CD4-positive, alpha-beta T cell treated with Interleukin-6 at 100 ng/mL for 8 hours (primary cell): ENCODE results near the gene VDAC1.
"Not testable (repeated sequence)": the region's sequence is repeated elsewhere in the genome, so short reads cannot be mapped to it uniquely, and the experiment has no call there.

Experiments used
- DNase-seq: peaks from one replicate; pipeline ENCODE4 v3.0.0-alpha.2; 2020; ENCODE audit warnings: mixed read lengths, low spot score

The VDAC1 gene

DNA sequence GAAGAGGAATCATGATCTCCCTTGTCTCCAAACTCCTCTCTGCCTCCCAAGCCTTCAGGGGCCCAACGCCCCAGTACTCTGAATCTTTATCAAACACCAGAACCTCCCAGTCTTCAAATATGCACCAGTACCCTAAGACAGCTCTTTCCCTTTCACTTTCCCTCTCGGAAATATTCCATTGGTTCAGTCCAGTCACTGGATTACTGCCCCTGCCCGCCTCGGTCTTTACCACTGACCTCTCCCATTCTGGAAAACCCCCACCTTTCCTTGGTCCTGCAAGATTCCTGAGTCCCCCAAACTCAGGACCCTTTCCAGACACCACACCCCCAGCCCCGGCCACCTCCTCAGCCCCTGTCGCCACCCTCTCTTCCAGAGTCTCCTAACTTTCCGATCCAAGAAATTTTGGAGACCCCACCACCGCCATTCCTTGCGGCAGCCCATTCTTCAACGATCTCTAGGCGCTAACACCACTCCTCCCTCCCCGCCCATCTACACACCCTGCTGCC lies 37.0 kb downstream of the VDAC1 start:
- DNase-seq: no peak

DNA sequence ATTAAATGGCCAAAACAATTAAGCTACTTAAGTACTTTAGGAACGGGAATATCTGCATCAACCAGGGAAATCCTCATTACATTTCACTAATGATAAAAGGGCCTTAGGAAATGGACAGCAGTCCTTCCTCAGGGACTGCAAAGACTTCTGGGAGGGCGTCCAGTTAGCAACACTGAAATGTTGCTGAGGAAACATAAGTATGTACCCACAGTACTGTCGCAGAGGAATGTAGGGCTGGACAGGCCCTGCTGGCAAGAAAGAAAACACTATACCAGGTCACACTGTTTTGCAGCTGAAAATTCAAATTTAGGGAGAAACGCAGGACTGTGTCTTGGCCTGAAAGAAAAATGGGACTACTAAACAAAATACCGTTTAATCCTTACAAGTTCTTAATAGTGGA lies 37.7 kb downstream of the VDAC1 start:
- DNase-seq: no peak

DNA sequence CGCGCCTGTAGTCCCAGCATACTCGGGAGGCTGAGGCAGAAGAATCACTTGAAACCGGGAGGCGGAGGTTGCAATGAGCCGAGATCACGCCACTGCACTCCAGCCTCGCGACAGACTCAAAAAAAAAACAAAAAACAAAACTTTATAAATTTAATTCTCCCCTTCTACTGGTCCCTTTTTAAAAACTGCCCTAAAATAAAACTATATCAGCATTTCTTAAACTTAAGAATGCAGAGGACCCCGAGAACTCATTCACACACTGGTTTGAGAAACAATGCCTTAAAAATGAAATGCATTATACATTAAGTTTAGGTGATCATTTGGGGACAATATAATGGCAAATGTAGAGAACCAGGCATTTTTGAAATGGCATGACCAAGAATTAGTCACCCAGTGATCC lies 38.7 kb downstream of the VDAC1 start:
- no peak for DNase-seq

DNA sequence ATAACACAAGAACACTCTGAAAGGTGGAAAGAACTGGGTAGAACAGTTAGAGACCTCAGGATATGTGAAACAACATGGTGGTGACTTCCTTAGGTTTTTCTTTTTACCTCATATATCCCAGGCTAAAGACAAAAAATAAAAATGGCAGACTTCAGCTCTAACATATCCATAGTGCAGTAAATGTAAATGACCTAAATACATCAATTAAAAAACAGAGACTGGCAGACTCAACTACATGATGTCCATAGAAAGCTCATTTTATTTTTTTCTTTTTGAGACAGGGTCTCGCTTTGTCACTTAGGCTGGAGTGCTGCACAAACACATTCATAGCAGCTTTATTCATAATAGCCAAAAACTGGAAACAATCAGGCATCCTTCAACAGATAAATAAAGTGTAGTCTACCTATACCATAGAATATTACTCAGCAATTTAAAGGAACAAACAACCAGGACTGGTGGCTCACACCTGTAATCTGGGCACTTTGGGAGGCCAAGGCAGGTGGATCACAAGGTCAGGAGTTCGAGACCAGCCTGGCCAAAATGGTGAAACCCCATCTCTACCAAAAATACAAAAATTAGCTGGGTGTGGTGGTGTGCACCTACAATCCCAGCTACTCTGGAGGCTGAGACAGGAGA lies 41.2 kb downstream of the VDAC1 start:
- DNase-seq: no peak

DNA sequence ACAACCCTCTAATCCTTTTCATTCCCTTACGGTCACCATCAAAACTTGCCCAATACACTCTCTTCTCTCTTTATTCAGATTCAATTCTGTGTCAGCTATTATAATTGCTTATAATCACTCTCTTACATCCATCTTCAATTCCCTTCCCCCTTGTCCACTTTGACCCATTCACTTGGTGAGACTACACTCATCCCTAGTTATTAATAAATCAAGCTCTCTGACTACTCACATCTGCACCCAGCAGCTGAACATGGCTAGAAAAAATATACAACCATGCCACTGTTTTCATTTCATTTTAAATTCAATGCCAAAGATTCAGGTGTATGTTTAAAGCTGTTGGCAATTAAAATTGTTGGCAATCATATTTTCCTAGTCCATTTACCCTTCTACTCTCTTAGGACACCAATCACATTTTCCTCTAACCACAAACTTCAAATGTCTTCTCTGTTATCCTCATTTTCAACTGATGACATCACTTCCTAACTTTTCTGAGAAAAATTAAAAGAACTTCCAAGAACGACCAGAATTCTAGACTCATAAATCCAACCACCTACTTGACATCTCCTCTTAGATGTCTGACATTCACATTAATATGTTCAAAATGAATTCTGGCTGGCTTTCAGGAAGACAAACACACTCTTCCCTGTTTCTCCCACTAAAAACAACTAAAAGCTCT lies 41.8 kb downstream of the VDAC1 start:
- DNase-seq: no peak

DNA sequence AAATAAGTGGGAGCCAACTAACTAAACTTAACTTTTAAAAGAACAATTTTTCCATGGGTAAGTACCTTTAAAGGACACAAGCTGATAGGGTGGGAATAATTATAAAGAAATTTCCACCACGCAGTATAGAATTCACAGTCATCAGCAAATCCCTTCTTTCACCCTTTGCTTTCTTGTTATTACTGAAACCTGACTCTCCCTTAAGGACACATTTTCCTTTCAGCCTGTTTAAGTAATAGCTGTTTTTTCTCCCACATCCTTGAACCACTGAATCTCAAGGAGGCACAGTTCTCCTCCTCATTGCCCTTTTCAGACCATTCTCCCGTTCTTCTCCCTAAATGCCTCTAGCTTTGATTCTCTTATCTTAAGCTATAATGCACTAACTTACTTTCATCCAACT lies 42.6 kb downstream of the VDAC1 start:
- DNase-seq: no peak

DNA sequence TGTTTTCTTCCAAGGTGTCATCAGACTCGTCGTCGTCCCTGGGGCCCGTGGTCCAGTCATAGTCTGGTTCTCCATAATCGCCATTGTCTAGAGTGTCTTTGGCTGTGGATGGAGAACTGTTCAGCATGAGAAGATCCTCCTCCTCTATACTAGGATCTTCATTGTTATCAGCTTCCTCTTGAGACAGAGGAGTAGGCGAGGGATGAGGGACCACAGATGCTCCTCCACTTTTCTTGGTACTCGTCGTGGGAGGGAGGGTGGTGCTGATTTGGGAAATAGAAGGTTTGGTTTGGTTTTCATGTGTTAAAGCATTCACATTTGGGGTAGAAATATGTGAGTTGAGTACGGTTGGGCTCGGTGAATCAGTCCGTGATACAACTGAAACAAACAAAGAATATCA lies 45.1 kb downstream of the VDAC1 start:
- no peak for DNase-seq

DNA sequence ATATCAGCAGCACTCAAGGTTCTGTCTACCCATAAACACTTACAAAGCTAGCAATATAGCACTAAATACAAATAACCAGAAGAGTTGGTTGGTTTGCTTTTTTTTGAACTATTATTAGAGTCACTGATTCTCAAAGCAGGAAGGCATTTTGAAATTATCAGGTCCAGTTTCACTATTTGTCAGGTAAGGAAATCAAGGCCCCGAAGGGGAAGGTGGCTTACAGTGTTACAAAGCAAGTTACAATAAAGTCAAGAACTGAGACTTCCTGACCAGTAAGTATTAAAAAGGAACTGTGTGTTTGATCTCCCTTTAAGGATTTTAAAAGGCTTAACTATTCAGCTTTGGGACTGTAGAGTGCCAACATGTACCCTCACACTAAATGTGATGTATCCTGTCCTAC lies 47.2 kb downstream of the VDAC1 start:
- DNase-seq: no peak

DNA sequence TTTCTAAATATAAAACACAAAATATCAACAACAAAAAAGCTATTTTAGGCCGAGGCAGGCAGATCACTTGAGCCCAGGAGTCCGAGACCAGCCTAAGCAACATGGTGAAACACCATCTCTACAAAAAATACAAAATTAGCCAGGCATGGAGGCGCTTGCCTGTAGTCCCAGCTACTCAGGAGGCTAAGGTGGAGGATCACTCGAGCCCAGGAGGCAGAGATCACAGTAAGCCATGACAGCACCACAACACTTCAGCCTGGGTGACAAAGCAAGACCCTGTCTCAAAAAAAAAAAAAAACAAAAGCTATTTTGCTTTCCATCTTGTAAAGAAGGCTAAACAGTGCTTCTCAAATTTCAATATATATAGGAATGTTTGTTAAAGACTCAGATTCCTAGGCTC lies 47.7 kb downstream of the VDAC1 start:
- DNase-seq: no peak

DNA sequence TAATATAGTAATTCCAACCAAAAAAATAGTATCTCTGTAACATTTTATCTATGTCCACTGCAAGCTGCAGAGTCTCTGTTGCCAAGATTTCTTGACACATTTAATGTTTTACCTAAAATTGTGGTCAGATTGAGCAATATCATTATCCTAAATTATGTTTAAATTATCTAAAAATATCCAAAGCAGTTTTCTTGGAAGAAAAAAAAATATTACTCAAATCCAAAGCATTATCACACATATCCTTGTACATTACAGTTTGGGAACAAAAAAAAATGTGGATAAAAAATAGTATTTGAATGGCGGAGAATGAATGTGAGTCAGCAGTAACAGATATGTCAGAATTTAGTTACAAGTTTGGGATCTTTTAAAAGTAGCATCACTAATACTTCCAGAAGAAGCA lies 48.6 kb downstream of the VDAC1 start:
- not testable (repeated sequence) for DNase-seq

DNA sequence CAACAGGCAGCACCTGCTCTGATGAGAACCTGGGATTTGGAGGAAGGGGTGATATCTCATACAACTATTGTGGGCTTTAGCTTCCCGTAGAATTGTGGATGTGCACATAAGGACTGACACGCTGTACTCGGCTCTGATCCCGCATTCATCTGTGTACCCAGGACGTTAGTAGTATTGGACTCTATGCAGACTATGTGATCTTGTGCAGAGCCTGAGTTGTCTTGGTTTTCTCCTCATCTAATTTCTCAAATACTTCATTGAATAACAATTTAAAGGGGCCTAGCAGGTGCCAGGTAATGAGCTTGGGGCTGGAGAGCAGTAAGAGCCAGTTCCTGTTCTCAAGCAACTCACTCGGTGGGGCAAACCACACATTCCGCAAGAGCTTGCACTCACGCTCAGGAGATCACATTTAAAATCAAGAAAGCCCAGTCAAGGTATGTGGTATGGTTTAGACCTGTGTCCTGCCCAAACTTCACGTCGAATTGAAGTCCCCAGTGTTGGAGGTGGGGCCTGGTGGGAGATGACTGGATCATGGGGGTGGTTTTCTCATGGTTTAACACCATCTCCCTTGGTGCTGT lies 51.1 kb downstream of the VDAC1 start:
- no peak for DNase-seq

DNA sequence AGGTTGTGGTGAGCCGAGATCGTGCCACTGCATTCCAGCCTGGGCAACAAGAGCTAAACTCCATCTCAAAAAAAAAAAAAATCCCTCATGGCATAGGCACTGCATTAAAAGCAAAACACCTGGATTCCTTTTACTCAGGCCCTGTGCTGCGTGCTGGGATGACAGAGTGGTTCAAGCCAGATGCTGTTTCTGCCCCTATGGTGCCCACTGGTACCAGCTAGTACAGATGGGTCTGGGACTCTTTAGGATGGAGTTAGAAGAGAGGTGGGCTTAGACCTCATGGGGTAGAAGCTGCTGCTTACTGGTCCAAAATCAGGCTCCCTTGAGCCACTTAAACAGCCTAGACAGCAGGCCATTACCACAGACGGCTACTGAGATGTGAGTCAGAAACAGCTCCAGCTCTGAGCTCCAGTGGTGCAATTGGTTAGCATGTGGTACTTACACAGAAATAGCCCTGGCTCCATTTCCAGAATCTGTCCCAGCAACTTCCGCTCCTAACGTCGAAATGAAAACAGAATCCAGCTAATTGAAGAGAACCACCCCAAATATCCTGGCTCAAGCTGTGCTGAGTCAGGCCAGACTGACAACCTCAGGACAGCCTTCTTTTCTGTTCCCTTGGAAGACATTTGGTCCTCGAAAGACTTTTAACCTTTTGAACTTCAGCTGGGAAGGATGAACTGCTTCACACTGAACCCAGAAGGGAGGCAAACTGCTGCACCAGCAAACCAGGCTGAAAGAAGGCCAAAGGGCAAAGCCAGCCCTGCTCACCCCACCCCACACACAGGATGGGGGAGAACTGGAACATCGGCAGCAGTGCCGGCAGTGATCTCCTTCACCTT lies 51.8 kb downstream of the VDAC1 start:
- DNase-seq: no peak

DNA sequence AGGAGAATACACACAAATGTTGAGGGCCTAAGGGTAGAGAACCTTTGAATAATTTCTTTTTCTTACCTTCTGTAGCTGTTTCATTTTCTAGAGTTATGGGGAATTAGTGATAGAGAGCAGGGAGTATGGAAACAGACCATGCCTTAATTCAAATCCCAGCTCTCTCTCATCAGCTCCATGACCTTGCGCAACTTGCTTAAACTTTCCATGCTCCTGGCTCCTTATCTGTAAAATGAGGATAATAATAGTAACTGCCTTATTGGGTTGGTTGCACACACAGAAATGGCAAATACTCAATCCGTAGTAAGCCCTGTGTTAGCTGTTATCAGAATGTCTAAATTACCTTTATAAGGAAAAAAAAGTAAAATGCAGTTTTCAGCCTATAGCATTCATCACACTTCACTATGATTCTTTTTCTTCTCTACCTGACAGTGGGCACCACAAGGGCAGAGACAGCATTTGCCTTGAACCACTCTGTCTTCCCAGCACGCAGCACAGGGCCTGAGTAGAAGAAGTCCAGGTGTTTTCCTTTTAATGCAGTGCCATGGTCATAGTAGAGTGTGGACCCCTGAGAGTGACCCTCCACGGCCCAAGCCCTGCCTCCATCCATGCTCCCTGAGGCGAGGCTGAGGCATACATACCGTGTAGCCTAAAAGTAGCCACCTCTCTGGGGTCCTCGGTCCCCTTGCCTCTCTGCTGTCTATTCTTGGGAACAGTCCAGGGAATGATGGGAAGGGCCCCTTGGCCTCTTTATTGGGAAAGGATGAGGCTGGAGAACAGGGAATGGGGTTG lies 53.8 kb downstream of the VDAC1 start:
- no peak for DNase-seq

DNA sequence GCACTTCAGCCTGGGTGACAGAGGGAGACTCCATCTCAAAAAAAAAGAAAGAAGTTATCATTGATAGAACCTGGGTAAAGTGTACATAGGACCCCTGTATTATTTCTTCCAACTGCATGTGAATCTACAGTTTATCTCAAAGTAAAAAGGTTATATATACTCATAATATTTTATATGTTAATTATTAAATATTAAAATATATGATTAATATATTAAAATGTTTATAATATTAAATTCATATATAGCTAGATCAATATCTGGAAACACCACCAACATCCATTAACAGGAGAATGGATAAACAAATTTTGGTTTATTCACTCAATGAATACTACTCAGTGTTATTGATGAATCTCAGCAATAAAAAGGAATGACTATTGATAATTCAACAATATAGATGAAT lies 56.1 kb downstream of the VDAC1 start:
- no peak for DNase-seq

DNA sequence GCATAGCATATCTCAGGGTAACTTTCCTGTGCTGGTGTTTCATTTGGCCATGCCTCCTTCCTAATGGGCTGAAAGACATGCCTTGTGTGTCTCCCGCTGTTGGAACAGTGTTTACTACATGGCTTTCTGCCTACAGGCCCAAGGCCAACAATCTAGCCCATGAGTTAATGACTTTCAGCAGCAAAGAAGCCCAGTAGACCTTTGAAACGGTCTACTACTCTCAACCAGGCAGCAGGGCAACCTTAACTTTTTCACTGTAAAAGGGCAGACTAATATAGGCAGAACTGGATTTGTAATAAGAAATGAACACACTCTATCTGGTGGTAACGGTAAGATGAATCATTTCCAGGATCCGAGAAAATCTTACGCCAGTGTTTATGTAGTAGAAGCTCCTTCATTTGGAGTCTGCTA lies 57.3 kb downstream of the VDAC1 start:
- DNase-seq: no peak

DNA sequence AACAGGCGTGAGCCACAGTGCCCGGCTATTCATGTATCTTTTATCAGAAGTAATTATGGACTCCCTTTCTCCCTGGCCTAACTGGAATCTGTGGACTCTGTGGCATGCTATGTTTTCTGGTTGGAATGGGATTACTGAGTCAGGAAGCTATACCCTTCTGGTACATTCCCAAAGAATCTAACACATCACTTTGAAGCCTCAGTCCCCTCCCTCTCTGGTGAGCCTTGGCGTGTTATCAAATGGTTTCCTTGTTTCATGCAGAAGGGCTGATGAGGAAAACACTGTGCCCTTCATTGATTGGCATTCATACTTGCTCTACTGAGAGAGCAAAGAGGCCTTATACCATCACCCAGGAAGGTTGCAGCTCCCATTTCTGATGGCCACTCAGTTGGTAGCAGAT lies 59.2 kb downstream of the VDAC1 start:
- DNase-seq: no peak

DNA sequence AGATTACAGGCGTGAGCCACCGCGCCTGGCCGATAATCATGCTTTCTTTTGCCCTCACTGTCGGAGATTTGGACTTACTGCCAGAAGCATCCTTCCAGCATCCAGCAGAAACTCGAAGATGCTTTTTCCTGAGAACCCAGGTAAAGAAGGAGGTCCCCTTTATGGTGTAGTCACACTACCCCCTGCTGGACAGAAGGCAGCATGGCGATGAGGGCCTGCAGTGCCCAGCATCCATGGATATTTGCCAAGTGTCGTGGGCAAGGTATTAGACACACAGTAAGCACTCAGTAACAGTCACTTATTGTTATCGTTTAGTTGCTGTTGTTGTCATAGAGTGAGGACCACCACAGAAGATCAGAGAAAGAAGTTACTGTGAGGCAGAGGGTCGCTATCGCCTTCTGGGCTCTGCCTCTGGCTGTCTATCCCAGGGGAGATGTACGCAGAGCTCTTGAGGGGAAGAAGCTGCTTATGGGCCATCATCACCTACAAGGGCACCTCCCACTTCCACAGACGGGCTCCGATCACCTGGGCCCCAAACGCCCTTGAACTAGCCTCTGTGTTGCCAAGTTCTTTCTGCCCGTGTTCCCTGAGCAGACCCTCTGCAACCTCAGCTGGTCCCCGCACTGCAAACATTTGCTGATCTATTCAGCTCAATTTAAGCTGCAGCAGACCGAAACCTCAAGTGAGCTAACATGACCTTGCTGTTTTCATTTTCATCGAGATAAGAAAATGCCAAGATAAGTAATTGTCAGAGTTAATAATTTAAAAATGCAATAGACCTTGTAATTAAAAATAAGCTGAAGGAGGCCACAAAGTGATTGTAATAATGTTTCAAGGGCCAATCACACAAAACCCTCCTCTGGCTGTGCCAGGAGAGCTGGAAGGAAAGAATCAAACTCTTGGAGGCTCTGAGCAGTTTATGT lies 60.3 kb downstream of the VDAC1 start:
- DNase-seq: no peak

DNA sequence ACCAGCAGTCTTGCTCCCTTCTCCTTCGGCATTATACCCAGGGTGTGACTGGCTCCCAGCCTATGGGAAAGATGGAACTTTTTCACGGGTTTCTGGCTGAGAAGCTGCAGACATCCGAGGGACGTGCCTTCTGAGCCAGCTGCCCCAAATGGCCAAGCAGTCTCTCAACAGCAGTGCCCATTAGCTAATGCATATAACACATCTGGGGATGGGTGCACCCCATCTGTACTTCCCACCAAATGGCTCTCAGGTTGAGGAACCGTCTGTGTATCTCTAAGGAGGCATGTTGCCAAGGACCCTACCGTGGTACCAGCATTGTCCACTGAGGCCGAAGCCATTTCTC lies 61.3 kb downstream of the VDAC1 start:
- no peak for DNase-seq

DNA sequence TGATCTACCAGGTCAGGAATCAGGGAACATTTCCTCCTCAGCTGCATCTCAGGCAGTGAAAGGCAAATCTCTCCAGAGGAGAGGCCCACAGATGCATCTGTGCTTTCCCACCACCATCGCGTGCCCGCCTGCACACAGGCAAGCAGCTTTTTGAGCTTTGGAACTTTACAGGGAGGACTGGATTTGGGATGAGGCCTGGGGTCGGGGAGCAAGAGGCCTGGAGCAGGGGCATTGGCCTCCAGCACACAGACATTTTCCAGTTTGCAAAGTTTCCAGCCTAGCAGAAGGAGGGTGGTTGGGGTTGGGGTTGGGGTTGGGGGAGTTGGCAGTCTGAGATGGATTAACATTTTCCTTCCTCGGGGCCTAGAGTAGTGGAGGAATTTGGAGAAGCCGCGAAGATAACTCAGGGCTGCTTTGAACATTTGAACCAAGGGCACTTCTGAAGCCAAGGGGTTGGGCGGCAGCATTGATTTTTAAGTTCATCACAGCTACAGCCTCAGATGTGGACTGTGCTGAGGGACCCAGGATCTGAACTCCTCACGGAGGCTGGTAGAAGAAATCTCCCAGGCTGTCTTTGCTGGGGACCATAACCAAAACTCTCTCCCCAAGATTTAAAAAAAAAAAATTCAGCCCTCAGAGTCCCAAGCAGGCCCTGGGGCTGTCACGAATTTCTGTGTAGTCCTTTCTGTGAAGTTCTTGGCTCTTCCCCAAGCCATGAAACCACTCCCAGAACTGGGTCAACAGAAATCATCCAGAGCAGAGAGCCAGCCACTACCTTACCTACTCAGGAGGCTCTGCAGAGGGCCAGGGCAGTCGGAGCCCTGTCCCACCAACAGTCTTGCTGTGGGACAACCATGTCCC lies 61.9 kb downstream of the VDAC1 start:
- no peak for DNase-seq
